ENCODE results near the gene IL22.

- TF ChIP-seq GATA2 (IDR thresholded peaks at IDR 0.05; ENCODE audit: low read depth, low read length) (no peak), GATA3 (IDR thresholded peaks at IDR 0.05; ENCODE audit: low read depth, low read length) (no peak)
These were observed 27.6 kb downstream of the IL22 start, which contains the start of gene IL26 for GRCh38 chr12:68225576-68226476.

All from SH-SY5Y (cell line).